Upper lobe of left lung (tissue), 4 donors: ENCODE results near the gene MLST8.

Source experiments
- CTCF ChIP-seq, 6 experiments: fragments of 450-650 bp in 4 of 6; fragments of 200-600 bp in 2 of 6; sonication (generic) in 2 of 6; IDR thresholded peaks; one replicate each; pipeline ENCODE4 v1.5.1; 2016 to 2019; ENCODE audit warnings: antibody characterized with exemption in 6 of 6
- EP300 ChIP-seq, 4 donors: sonication (generic); formaldehyde crosslinking; IDR thresholded peaks; one replicate each; pipeline ENCODE4 v1.5.1; 2017; ENCODE audit warnings: antibody characterized with exemption in 4 of 4, control low read depth in 2 of 4
- POLR2A ChIP-seq, 4 donors: fragments of 450-650 bp; IDR thresholded peaks; one replicate each; pipeline ENCODE4 v1.5.1; 2016 to 2017; ENCODE audit warnings: antibody characterized with exemption in 4 of 4, mild to moderate bottlenecking in 2 of 4

- TF ChIP-seq CTCF (IDR thresholded peaks at IDR 0.05): no peak
- TF ChIP-seq POLR2A (IDR thresholded peaks at IDR 0.05): no peak
- TF ChIP-seq EP300 (IDR thresholded peaks at IDR 0.05): no peak
Observed at GRCh38 chr16:2184962-2185361, 20.3 kb upstream of the MLST8 start.
